Measurements from ENCODE around the gene TNFRSF1B.

DNA sequence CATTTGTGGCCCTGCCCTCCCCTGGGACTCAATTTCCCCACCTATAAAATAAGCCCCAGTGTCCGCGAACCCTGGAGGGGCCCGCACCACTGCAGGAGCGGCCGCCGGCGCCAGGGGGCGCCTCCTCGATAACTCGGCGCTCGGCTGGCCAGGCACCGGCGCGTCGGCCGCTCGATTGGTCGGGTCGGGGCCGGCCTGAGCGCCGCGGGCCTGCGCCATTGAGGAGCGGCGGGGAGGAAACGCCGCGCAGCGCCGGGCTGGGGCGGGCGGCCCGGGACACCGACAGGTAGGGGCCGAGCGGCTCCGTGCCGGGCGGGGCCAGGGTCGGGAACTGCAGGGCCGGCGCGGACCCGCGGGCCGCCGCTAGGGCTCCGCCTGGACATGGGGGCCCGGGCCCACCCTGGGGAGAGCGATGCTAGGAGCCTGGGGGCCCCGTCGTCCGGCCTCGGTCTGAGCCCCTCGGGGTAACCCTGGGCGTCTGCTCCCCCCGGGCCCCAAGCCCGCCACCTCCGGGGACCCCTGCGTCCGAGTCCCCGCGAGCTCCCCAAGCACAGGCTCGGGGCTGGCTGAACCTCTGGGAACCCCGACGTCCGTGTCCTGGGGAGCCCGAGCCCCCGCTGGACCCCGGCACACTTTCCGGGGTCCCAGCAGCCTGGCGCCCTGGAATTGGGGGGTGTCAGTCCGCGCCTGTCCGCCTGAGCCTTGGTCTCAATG, 63.2 kb downstream of the TNFRSF1B start, which contains the start of gene VPS13D:
- TF ChIP-seq CTBP1 (IDR thresholded peaks at IDR 0.05; ENCODE audit: borderline replicate concordance) (no peak), ZNF384 (IDR thresholded peaks at IDR 0.05) (no peak), L3MBTL2 (conservative IDR thresholded peaks at IDR 0.05) (no peak), SP1 (IDR thresholded peaks at IDR 0.05) (no peak), SUZ12 (IDR thresholded peaks at IDR 0.05) (no peak), FOXK2 (IDR thresholded peaks at IDR 0.05) (no peak), TARDBP (IDR thresholded peaks at IDR 0.05) (no peak), HDGF (IDR thresholded peaks at IDR 0.05; ENCODE audit: borderline replicate concordance) (no peak), BHLHE40 (IDR thresholded peaks at IDR 0.05; ENCODE audit: borderline replicate concordance) (no peak)
